H1 (cell line): Measurements from ENCODE around the gene OSBPL6. TPM values are rescaled to one million over a fixed set of nuclear protein-coding genes. Genes with fewer than 3 reads are reported as not detected.

Source experiments
- CBX8 ChIP-seq: fragments of 300-800, 300-1000 bp; sonication (generic); IDR thresholded peaks from 2 replicates; pipeline ENCODE4 v1.7.1; 2016; ENCODE audit warnings: low read depth, low read length, borderline replicate concordance
- HDAC6 ChIP-seq: IDR thresholded peaks from one replicate; pipeline ENCODE4 v1.7.1; 2012; ENCODE audit warnings: low read depth, mild to moderate bottlenecking, inconsistent platforms, low read length, moderate library complexity
- NANOG ChIP-seq: IDR thresholded peaks from 2 replicates; pipeline ENCODE4 v1.6.1; 2011; ENCODE audit warnings: low read length, low read depth, mild to moderate bottlenecking, inconsistent platforms; ENCODE audit not compliant: insufficient read depth, poor library complexity, severe bottlenecking
- RAD21 ChIP-seq, 2 experiments: IDR thresholded peaks in 1 of 2; conservative IDR thresholded peaks in 1 of 2; 2 replicates each; pipeline ENCODE4 v1.6.1; 2011; ENCODE audit warnings: low read depth in 2 of 2, low read length in 2 of 2, improper control_type of control experiment in 1 of 2, inconsistent platforms in 1 of 2, mild to moderate bottlenecking in 1 of 2, moderate library complexity in 1 of 2
- SUZ12 ChIP-seq: fragments of 200-600 bp; sonication (generic); IDR thresholded peaks from 2 replicates; pipeline ENCODE4 v1.6.1; 2012; ENCODE audit warnings: mild to moderate bottlenecking, inconsistent platforms, low read length, moderate library complexity, mixed read lengths
- TCF12 ChIP-seq: IDR thresholded peaks from 2 replicates; pipeline ENCODE4 v1.6.1; 2011; ENCODE audit warnings: low read depth, mild to moderate bottlenecking, low read length
- TEAD4 ChIP-seq: IDR thresholded peaks from 2 replicates; pipeline ENCODE4 v1.6.1; 2012; ENCODE audit warnings: low read depth, low read length, inconsistent platforms, mixed read lengths
- polyA plus RNA-seq, 7 experiments: library from polyadenylated mRNA; depleted of rRNA in 3 of 7; stranded (reverse) in 5 of 7; unstranded in 2 of 7; fragments of >200 nt in 5 of 7; fragments of 200-250 nt in 2 of 7; gene quantifications; 1 replicate in 5 of 7; 2 replicates in 1 of 7; 4 replicates in 1 of 7; pipeline versions ENCODE4 v1.2.1 to v1.2.3, GENCODE V29; 2011 to 2013; ENCODE audit warnings: missing spikeins in 2 of 7, mixed read lengths in 2 of 7
- total RNA-seq: library from RNA; stranded (reverse); fragmentation: NEBNext Ultra II Directional; extraction: Animal tissue kit (Norgen Biotek cat#: 25700); gene quantifications from 2 replicates; pipeline ENCODE4 v1.2.1, GENCODE V29; 2021
- TF ChIP-seq, protein P1 (sequence below), 3 experiments: IDR thresholded peaks; 1 replicate in 2 of 3; 2 replicates in 1 of 3; pipeline versions ENCODE4 v1.5.1 to v1.6.1; 2011; ENCODE audit warnings: low read length in 3 of 3, mild to moderate bottlenecking in 3 of 3, inconsistent platforms in 2 of 3, low read depth in 1 of 3, moderate library complexity in 1 of 3; ENCODE audit not compliant: insufficient read depth in 1 of 3; ENCODE audit errors: control extremely low read depth in 1 of 3

Gene OSBPL6
- total and polyA plus RNA-seq, 2 of the 8 experiments (the other 6 are each of a cell fraction or from before 2014, with no cell fraction given) = 1.7 to 5.6 TPM

DNA sequence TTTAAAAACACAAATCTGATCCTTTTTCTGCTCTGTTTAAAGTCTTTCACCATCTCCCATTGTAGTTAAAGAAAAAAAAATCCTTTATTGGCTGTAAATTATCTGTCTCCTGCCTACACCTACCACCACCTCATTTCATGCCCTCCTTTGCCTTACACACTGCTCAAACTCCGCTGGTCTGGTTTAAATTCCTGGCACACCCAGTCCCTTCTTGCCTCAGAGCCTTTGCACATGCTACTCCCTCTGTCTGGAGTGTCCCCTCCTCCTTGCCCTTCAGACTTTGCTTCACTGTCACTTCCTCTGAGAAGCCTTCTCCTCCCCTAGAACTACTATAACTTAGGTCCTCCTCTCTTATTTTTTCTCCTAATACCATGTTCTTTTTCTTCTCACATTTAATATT is 49.6 kb downstream of the OSBPL6 start (continued):
- TF ChIP-seq RAD21 (IDR thresholded peaks at IDR 0.05 in 1 of 2, conservative IDR thresholded peaks at IDR 0.05 in 1 of 2; ENCODE audit: low read depth in 2 of 2, low read length in 2 of 2) (no peak), TCF12 (no peak), CBX8 (no peak), NANOG (no peak), SUZ12 (no peak), TEAD4 (no peak), HDAC6 (no peak)
- TF ChIP-seq, protein P1, sequence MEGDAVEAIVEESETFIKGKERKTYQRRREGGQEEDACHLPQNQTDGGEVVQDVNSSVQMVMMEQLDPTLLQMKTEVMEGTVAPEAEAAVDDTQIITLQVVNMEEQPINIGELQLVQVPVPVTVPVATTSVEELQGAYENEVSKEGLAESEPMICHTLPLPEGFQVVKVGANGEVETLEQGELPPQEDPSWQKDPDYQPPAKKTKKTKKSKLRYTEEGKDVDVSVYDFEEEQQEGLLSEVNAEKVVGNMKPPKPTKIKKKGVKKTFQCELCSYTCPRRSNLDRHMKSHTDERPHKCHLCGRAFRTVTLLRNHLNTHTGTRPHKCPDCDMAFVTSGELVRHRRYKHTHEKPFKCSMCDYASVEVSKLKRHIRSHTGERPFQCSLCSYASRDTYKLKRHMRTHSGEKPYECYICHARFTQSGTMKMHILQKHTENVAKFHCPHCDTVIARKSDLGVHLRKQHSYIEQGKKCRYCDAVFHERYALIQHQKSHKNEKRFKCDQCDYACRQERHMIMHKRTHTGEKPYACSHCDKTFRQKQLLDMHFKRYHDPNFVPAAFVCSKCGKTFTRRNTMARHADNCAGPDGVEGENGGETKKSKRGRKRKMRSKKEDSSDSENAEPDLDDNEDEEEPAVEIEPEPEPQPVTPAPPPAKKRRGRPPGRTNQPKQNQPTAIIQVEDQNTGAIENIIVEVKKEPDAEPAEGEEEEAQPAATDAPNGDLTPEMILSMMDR (IDR thresholded peaks at IDR 0.05; ENCODE audit: control extremely low read depth in 1 of 3, insufficient read depth in 1 of 3, low read depth in 1 of 3, low read length in 3 of 3) = no peak
- TF ChIP-seq, all 59 proteins: peak for 0
